Cardiac fibroblast (primary cell): ENCODE results near the gene VASH1.

ENCODE experiments used
- DNase-seq, 2 donors: peaks; one replicate each; pipeline versions ENCODE4 v3.0.0 to v3.0.0-alpha.2; 2010; ENCODE audit warnings: low read depth in 2 of 2
- H3K4me3 ChIP-seq, 2 donors: replicated peaks in 1 of 2; 1 replicate in 1 of 2; 2 replicates in 1 of 2; pipeline ENCODE4 v1.5.1; 2011; ENCODE audit warnings: low read depth in 2 of 2, low read length in 2 of 2, mild to moderate bottlenecking in 2 of 2, moderate library complexity in 1 of 2
- CTCF ChIP-seq: IDR thresholded peaks from one replicate; pipeline ENCODE4 v1.5.1; 2011; ENCODE audit warnings: low read depth, mild to moderate bottlenecking, low read length, inconsistent platforms

Gene VASH1

GRCh38 chr14:76770521-76771436, 9.5 kb downstream of the VASH1 start:
- TF ChIP-seq CTCF = no peak
- no peak for DNase-seq
- no peak overlapping the region for H3K4me3 ChIP-seq

DNA sequence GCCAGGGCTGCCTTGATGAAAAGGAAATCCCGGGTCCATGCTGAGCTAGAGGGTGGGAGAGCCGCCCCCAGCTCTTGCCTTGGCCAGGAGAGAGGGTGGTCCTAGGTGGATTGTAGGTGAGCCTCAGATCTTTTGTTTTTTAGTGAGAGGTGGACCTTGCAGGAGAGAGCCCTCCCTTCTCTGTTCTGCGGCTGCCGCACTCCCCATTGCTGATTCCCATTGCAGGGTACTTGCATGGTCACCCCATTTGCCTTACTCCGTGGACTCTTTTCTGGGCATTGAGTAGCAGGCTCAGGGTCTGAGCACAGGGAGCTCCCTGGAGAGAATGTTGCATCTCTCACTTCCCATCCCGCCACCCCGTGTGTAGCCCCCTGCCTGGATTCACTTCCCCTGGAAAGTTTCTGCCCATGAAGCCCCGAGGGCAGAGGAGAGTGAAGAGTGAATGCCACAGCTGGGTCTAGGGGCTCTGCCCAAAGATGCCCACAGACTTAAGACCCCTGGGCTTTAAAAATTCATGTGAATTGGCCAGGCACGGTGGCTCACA, 10.2 kb downstream of the VASH1 start:
- no peak overlapping the region for H3K4me3 ChIP-seq
- TF ChIP-seq CTCF = no peak
- DNase-seq = no peak

GRCh38 chr14:76772300-76773187, 11.3 kb downstream of the VASH1 start:
- TF ChIP-seq CTCF = no peak
- H3K4me3 ChIP-seq = no peak overlapping the region
- peak; percentile 20 to 97 for DNase-seq

- H3K4me3 ChIP-seq = no peak overlapping the region
- peak; percentile 3 for TF ChIP-seq CTCF
- peak; percentile 80 to 94 for DNase-seq
Observed at GRCh38 chr14:76773188-76773885, 12.1 kb downstream of the VASH1 start.

DNA sequence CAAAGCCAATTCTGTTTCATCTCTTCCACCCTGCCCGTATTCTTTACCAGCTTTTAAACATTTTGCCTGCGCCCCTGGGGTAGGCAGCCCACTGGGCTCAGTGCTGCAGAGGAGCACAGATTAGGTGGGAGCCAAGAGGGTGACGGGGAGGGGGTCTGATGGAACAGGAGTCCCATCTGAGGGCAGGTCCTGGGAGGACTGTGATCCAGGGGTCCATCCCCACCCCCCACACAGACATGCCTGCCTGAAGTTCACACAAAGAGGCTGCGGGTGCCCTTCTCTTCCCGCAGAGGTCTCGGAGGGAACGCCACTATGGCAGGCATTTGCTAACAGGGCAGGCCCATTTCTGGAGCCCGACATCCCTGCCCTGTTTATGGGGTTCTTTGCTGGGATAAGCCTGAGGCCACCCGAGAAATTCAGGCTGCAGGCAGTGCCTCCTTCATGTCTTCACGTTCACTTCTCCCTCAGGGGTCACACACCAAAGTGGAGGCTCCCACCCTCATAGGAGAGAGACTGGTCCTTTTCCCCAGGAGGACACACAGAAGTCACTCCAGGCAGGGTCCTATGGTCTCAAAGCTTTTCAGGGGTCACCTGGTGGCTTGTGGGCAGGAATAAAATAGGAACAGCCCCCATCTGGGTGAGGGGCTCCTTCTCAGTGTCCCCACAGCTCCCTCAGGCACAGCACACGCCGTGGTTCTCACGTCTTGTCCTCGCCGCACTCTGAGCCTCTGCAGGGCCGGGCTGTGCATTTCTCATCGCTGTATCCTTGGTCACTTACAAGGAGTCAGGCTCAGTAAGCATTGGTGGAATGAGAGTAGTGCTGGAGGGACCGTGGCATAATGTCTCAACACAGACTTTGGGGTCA, 12.9 kb downstream of the VASH1 start:
- TF ChIP-seq CTCF = no peak
- H3K4me3 ChIP-seq = no peak overlapping the region
- no peak for DNase-seq
